NCI-H187 treated with DMSO at 0.1 percent for 48 hours (cell line): ENCODE data around the gene APBA2.

Experiments used
- DNase-seq: peaks from one replicate; lab custom pipeline; 2025; lab: John Stamatoyannopoulos, UW

APBA2 gene

GRCh38 chr15:29120593-29121368, 235.0 kb downstream of the APBA2 start:
- DNase-seq: no peak

- no peak for DNase-seq
Observed at GRCh38 chr15:29121369-29121656, 235.5 kb downstream of the APBA2 start.

- DNase-seq: no peak
Observed at GRCh38 chr15:29121907-29122306, 236.1 kb downstream of the APBA2 start.

- no peak for DNase-seq
Observed at GRCh38 chr15:29122506-29122905, 236.7 kb downstream of the APBA2 start.

GRCh38 chr15:29123171-29123570, 237.4 kb downstream of the APBA2 start:
- no peak for DNase-seq

GRCh38 chr15:29123991-29124390, 238.2 kb downstream of the APBA2 start:
- no peak for DNase-seq

GRCh38 chr15:29124581-29125381, 239.0 kb downstream of the APBA2 start:
- DNase-seq: no peak

- DNase-seq: no peak
Observed at GRCh38 chr15:29125382-29126207, 239.8 kb downstream of the APBA2 start.

- DNase-seq: no peak
Observed at GRCh38 chr15:29126208-29126536, 240.4 kb downstream of the APBA2 start.

- DNase-seq: no peak
Observed at GRCh38 chr15:29126821-29127461, 241.2 kb downstream of the APBA2 start.

- no peak for DNase-seq
Observed at GRCh38 chr15:29127506-29128430, 242.0 kb downstream of the APBA2 start.

GRCh38 chr15:29128671-29129070, 242.9 kb downstream of the APBA2 start:
- no peak for DNase-seq

- DNase-seq: no peak
Observed at GRCh38 chr15:29129221-29129620, 243.4 kb downstream of the APBA2 start.

- DNase-seq: no peak
Observed at GRCh38 chr15:29129926-29130325, 244.2 kb downstream of the APBA2 start.

GRCh38 chr15:29130476-29130875, 244.7 kb downstream of the APBA2 start:
- no peak for DNase-seq

GRCh38 chr15:29130951-29131839, 245.4 kb downstream of the APBA2 start:
- DNase-seq: no peak

- DNase-seq: no peak
Observed at GRCh38 chr15:29131840-29132420, 246.2 kb downstream of the APBA2 start.

- no peak for DNase-seq
Observed at GRCh38 chr15:29132735-29133181, 247.0 kb downstream of the APBA2 start.

- no peak for DNase-seq
Observed at GRCh38 chr15:29133321-29133720, 247.5 kb downstream of the APBA2 start.

GRCh38 chr15:29133791-29134190, 248.0 kb downstream of the APBA2 start:
- no peak for DNase-seq
